ENCODE measurements around the gene SLC25A21.
"Not testable (repeated sequence)": the region's sequence is repeated elsewhere in the genome, so short reads cannot be mapped to it uniquely, and the experiment has no call there.

Gene SLC25A21

DNA sequence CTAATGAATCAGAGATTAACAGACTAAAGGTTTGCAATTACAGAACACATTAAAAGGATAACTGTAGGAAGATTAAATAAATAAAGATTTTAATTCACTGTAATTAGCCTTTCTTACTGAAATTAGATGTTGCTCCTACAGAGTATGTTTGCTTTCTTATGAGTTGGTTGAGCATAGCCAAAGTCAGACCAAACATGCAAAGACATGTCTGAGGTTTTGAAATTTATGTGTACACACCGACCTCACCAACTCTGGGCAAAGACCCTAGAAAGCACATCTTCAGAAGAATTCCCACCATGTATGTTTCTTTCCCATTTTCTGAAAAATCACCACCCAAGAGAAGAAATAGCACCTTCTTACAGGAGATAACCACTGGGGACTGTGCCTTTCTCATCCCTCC lies 351.5 kb downstream of the SLC25A21 start:
- DNase-seq (ENCODE audit: low read depth): no peak

DNA sequence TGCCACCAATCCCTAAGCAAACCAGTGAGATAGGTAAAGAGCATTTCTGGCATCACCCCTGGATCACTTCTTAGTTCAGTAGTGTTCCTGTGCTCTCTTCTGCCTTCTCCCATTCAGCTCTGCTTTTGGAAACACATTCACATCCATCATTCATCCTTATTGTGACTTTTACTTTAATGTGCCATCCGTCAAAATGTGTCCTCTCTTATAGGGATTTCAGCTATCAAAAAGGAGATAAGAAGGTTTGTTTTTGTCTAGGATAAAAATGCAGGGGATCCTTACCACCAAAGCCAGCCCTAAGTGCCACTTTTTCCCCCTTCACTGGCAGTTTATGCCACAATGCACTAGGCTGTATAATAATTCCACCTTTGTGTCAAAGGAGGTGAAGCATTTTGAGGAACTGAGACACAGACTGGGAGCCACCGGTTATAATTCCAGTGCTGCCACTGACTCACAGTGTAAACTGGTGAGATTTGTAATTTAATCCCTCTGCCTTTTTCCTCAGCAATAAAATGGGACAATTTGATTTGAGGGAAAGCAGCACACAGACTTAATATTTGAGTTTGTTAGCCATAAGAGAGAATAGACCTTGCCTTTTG lies 352.2 kb downstream of the SLC25A21 start:
- DNase-seq (ENCODE audit: low read depth): no peak

DNA sequence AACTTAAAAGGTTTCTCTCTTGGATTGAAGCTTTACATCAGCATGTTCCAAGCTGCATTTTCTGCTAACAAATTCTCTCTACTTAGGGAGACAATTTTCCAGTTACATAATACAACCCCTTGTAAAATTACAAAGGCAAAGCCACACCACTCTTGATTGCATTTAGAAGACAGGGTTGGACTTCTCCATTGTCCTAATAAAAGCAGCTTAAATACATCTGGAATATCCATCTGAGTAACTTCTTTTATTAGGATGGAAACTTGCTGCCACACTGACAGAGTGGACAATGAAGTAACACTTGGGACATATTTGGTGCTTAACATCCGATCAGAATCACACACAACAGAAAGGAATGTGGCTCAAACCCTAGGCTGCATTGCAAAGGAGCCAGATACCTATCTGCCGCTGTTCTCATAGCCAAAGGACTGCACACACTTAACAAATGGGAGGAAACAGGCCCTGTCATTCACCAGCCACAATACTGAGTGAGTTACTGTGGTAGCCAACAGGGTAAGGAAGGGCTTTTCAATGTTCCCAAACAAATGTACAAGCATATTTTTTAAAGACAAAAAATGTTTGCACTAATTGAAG lies 353.5 kb downstream of the SLC25A21 start:
- DNase-seq (ENCODE audit: low read depth): no peak

DNA sequence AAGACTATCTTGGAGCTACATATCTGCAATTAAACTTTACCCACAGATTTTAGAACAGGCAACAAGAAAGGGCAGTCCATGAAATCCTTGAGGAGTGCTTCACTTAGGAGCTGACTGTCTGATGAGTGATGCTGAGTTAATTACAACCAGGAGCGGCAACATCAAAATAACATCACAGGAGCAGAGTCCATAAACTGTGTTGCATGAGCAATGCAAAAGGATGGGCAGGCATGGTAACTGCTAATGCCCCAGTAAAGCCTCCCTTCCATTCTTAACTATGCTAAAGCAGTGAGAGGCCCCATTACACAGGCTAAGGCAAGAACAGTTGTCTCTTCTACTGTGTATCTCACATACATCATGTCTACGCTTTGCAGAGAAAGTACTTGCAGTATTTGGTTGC lies 354.2 kb downstream of the SLC25A21 start:
- DNase-seq (ENCODE audit: low read depth): no peak

DNA sequence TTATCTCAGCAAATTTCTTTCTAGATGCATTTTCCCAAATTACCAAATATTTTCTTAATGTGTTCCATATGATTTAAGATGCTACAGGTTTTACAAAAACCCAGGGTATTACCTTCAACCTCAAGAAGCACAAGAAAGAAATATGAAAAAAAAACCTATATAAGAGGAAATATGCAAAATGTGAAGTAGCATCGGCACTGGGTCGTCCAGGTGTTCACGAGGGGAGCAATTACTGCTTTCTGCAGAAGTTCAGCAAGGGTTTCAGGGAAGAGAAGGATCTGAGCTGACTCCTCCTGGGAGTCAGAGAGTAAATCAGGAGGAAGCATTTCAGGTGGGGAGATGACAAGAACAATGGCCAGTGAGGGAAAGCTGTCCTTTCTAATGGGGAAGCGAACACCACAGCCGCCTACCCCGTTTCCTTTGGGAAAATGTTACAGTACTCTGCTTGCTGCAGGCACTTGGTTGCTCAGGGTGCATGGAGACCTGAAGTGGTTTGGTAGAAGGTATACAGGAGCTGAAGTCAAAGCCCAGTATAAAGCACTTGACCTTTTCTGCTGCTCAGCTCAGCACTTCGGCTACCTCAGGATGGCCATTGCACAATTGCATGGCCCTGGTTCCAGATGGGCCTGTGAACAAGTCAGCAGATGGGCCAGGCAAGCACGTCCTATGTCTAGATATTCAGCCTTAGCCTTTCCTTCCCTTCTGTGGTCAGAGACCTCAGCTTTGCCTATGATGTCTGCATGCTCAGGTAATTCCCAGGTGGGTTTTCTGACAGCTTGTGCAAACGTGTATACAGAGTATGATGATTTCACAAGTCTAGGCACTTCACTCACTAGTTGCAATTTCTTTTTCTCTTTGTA lies 355.1 kb downstream of the SLC25A21 start:
- DNase-seq (ENCODE audit: low read depth): no peak

DNA sequence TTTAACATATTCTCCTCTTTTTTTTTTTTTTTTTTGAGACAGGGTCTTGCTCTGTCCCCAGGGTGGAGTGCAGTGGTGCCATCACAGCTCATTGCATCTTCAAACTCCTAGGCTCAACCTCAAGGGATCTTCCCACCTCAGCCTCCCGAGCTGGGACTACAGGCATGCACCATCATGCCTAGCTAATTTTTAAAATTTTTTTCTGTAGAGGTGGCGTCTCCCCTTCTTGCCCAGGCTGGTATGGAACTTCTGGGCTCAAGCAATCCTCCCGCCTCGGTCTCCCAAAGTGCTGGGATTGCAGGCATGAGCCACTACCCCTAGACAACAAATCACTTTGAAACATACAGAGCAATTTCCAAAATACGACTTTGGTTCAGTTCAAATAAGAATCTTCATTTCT lies 355.9 kb downstream of the SLC25A21 start:
- no peak for DNase-seq (ENCODE audit: low read depth)

DNA sequence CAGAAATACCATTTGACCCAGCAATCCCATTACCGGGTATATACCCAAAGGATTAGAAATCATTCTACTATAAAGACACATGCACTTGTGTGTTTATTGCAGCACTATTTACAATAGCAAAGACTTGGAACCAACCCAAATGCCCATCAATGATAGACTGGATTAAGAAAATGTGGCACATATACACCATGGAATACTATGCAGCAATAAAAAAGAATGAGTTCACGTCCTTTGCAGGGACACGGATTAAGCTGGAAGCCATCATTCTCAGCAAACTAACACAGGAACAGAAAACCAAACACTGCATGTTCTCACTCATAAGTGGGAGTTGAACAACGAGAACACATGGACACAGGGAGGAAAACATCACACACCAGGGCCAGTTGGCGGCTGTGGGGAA lies 357.6 kb downstream of the SLC25A21 start:
- DNase-seq (ENCODE audit: low read depth): not testable (repeated sequence)

DNA sequence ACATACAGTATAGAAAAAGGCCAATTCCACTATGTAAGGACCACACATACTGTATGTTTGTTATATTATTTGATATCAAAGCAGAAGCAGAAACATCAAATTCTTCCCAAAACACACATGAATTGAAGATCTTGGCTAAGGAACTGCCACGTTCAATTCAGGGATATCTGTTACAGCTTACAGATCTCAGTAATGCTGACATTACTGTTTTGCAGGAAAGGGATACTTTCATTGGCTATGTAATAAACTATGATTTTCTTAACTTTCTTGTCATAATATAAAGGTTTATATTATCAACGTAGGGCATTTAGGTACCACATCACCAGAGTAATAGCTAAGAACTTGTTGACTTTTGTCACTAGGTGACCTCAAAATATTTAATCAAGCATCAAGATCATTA lies 362.2 kb downstream of the SLC25A21 start:
- DNase-seq (ENCODE audit: low read depth): no peak

DNA sequence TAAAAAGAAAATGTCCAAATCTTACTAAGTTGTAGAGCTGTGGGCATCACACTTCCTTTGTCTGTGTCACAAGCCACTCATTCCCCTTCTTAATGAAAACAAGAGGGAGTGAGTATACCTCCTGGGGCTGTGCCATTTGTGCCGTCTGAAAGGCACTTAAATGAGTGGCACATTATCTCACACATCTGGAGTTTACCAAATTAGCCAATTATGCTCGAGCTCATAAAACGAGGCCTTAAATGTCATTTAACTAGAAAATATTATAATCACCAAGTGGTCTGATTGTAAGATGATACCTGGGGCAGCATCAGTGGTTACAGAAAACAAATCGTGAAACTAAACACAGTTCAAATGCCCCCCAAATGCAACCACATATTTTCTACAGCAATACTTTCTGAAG lies 364.7 kb downstream of the SLC25A21 start:
- DNase-seq (ENCODE audit: low read depth): no peak

DNA sequence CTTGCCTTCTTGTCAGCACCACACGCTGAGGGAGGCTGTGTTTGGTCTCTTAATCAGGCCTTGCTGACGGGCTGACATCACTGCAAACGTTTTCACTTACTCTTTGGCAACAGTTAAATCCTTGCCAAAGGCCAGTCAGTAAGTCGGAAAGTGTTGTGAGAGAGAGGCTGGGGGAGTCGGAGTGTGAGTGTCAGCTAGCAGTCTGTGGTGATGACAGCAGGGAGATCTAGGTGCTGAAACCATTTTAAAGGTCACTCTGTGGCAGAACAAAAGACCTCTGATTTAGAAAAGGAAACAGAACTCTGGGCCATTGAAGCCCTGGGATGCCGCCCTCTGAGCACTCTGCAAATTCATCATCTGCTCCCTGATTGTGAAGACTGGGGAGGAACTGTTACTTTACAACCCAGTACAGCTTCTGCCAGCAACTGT lies 367.3 kb downstream of the SLC25A21 start:
- DNase-seq (ENCODE audit: low read depth): no peak

DNA sequence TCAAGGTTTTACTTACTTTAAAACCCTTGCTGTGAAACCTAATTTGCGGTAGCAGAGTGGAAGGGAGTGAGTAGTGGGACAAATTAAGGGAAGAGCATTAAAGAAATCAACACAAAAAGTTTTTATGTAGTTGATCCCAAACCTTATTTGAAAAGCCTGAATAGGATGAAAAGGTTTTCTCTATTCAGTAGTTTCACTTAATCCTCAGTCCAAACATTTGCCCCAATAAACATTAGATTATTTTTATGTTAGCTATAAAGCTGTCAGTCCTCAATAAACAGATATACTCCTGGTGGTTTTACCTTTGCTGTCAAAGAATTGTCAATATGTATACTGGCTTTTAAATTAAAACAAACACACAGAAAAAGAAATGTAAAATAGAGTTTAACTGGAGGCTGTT lies 374.8 kb downstream of the SLC25A21 start:
- no peak for DNase-seq (ENCODE audit: low read depth)

DNA sequence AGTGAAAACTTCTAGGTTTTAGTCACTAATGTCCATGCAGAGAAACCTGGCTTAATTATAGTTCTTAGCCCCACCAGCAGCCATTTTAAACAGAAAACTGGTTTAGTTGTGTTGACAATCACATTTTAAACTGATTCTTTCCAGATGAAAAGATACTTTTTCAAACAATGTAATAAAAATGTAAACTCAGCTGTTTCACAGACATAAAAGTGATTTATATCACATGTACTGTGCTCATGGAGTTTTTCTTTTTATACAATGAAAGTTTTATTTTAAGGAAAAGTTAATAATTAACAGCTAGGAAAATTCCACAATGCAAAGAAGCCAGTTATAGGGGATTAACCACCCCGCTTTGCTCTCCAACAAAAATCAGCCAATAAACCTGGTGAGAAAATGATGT lies 381.0 kb downstream of the SLC25A21 start:
- no peak for DNase-seq (ENCODE audit: low read depth)

DNA sequence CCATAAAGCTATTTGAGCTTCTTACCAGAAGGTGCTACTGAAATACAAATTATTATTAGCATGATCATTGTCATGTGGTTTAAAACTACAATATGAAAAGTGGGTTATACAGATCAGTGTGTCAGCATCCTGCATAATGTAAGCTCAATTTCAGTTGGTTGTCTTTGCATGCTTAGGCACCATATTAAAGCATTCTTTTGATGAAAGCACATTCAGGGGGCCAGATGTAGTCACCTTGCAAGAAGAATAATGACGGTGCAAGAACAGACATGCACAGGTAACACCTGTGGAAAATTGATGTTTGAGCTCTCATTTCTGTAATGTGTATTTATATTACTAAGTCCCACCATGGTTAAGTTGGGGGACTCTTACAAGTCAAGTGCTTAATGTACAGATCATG lies 386.9 kb downstream of the SLC25A21 start:
- DNase-seq (ENCODE audit: low read depth): no peak

DNA sequence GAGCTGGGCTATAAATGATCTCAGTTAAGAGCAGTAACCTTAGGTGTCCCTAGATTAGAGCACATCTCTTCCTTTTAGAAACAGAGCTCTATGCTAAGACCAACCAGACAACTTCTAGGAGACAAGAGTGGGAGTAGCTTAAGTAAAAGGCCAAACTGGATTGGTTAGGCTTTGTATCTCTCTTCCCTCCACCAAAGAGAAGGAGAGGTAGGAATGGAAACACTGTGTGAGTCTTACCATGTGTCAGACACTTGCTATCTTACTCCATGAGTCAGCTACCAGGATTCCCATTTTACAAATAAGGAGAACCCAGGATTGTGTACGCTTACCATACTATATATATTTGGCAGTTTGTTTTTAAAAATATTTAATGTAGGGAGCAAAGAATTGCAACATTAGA lies 387.9 kb downstream of the SLC25A21 start:
- no peak for DNase-seq (ENCODE audit: low read depth)

DNA sequence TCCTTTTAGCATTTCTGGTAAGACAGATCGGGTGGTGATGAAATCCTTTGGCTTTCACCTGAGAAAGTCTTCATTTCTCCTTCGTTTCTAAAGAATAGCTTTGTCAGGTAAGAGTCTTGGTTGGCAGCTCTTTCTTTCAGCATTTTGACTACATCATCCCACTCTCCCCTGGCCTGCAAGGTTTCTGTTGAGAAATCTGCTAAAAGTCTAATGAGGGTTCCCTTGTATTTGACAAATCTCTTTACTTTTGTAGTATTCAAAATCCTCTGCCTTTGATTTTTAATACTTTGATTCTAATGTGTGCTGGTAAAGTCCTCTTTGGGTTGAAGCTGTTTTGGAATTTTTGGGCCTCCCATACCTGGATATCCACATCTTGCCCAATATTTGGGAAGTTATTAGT lies 390.5 kb downstream of the SLC25A21 start:
- no peak for DNase-seq (ENCODE audit: low read depth)

DNA sequence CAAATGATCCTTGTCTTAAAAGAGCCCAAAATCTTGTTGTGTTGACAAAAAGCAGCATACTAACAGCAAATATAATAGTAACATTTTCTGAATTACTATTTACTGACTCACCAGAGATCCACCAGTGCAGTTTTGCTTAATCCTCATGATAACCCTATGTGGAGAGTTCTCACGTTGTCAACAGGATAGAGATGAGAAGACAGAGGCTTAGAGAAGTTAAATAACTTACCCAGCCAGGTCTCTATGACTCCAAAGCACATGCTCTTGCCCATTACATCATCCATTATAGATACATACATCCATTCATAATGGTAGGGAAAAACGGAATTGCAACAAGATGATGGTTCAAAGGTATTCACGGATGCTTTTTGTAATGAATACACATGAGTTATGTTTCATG lies 398.8 kb downstream of the SLC25A21 start:
- no peak for DNase-seq (ENCODE audit: low read depth)

DNA sequence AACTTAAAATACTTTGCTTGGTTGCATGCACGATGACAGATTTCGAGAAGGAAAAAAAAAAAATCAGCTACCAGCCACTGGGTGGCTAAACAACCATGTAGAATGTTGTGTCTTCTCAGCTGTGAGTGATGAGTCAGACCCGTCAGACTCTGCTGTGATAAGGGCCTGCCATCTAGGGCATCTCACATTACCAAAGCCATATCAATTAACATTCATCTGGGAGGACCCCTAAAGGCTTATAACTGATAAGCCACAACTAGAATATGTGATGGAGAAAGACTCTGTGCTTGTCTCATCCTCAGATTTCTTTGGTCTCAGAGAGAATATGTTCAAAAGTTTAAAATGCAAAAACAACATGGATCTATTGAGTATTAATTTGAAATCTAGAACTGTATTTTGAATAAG lies 399.3 kb downstream of the SLC25A21 start:
- DNase-seq (ENCODE audit: low read depth): no peak

DNA sequence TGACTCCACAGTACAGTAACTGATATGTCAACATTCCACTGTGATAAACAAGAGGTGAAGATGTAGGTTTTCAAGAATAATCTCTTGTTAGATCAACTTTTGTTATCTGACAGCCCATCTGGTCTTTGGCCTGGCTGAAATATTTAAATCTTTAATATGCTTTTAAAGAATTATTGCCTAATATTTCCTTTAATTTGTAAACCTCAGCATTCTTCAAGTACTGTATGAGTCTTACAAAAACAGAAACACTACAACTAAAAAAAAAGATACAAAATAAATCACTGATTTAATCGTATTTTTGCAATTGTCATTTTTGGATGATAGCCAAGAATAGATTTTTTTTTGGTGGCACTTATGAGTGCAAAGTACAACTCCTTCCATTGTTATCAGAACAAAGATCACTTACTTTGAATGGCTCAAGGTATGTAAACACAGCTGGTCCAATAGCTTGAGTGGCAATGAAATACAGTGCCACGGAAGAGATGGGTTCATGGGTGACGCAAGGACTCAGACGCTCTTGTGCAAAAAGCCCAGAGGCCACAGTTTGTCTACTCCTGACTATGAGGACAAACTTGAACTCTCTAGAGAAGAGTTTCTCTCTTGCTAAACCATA lies 401.3 kb downstream of the SLC25A21 start:
- DNase-seq (ENCODE audit: low read depth): no peak

DNA sequence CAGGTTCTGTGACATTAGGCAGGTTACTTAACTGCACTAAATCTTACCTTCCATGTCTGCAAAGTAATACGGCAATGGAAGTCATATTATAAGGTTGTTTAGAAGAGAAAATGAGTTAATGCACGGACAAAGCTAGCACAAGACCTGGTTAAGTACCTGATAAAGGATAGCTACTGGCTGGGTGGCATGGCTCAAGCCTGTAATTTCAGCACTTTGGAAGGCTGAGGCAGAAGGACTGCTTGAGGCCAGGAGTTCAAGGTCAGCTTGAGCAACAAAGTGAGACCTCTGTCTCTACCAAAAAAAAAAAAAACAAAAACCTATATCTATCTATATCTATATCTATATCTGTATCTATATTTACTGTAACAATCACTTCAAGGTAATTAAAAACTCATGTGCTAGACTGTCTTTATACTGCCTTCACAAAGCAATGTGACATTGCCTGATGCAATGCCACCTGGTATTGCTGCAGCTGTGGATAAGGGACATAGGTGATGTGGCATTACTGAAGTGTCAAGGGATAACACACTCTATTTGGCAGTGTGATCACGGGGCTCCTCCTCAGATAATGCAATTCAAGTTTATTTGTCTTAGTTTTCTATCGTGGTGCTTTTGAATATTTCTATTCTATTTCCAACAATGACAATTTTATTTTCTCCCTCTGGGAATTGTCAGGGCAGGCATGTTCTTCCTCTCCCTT lies 403.6 kb downstream of the SLC25A21 start:
- DNase-seq (ENCODE audit: low read depth): no peak

DNA sequence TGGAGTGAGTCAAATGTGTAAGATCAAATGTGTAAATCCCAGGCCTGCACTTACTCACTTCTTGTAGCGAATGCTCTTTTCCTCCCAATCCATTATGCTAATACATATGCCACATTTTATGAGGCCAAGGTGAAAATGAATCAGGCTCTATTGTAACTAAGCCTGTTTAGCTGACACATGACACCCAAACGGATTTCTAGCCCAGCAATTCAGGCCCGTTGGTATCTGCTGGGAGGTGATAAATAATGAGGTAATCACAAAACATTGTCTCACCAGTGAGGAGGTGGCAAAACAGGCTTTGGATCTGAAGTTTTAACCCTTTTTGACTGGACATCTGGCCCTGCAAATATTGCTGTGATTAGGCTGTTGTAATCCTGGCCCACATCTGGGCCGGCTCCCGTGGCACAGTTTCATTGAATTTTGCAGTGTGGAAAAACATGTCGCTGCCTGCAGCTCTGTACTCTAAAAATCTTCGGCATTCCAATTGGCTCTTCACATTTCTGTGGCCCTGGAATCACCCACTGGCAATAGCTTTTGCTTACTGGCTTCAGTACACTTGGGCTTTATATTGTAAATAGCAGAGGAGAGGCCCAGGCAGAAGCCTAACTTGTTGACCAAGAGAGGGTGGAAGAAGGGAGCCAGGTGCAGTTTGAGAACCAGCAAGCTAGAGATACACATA lies 404.7 kb downstream of the SLC25A21 start:
- DNase-seq (ENCODE audit: low read depth): no peak

DNA sequence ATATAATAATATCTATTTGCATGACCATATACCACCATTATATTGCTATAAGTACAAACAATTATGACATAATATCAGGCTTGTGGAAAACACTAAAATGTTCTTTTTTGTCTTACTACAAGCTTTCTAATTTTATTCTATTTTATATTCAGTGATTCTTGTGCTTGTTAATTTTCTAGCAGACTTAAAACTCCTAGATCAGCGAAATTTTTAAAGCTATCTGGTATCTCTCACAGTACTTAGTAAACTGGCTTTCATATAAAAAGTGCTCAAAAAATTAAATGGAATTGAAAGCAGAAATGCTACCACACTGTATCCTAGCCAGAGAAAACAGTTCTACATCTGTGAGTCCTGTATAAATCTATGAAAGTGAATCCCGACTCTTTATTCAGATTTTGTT lies 405.4 kb downstream of the SLC25A21 start:
- DNase-seq (ENCODE audit: low read depth): no peak

All from fibroblast of the conjunctiva (primary cell).